ENCODE results near the gene FRRS1L.

DNA sequence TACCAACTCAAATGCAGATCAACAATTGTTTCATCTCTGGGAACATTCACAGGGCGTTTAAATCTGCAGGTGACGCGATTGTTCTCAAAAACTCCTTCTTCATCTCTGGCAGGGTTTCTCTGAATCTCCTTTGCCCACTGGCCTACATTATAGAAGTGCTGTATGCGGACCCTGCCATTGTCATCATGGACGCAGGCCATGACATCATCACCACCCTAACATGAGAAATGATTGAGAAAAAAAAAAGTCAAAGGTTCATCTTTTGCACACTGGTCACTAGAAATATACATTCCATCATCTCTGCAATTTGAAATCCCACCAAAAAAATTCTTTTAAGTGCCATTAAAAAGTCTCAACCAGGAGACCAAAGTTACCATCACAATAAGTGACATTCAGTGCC, 25.7 kb downstream of the FRRS1L start:
- TF ChIP-seq POLR2A (IDR thresholded peaks at IDR 0.05) (no peak), EP300 (IDR thresholded peaks at IDR 0.05) (no peak)
- TF ChIP-seq, protein P1, sequence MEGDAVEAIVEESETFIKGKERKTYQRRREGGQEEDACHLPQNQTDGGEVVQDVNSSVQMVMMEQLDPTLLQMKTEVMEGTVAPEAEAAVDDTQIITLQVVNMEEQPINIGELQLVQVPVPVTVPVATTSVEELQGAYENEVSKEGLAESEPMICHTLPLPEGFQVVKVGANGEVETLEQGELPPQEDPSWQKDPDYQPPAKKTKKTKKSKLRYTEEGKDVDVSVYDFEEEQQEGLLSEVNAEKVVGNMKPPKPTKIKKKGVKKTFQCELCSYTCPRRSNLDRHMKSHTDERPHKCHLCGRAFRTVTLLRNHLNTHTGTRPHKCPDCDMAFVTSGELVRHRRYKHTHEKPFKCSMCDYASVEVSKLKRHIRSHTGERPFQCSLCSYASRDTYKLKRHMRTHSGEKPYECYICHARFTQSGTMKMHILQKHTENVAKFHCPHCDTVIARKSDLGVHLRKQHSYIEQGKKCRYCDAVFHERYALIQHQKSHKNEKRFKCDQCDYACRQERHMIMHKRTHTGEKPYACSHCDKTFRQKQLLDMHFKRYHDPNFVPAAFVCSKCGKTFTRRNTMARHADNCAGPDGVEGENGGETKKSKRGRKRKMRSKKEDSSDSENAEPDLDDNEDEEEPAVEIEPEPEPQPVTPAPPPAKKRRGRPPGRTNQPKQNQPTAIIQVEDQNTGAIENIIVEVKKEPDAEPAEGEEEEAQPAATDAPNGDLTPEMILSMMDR (IDR thresholded peaks at IDR 0.05): no peak

Measured in ovary (tissue), 3 donors.